ENCODE measurements around the gene MYL3. TPM values are rescaled to one million over a fixed set of nuclear protein-coding genes. Genes with fewer than 3 reads are reported as not detected.
A peak's percentile ranks its signal among the peaks of the same experiment; 100 is the strongest.

MYL3 gene
- total RNA-seq, 1 donor from 2014 or later = 5.4 TPM

DNA sequence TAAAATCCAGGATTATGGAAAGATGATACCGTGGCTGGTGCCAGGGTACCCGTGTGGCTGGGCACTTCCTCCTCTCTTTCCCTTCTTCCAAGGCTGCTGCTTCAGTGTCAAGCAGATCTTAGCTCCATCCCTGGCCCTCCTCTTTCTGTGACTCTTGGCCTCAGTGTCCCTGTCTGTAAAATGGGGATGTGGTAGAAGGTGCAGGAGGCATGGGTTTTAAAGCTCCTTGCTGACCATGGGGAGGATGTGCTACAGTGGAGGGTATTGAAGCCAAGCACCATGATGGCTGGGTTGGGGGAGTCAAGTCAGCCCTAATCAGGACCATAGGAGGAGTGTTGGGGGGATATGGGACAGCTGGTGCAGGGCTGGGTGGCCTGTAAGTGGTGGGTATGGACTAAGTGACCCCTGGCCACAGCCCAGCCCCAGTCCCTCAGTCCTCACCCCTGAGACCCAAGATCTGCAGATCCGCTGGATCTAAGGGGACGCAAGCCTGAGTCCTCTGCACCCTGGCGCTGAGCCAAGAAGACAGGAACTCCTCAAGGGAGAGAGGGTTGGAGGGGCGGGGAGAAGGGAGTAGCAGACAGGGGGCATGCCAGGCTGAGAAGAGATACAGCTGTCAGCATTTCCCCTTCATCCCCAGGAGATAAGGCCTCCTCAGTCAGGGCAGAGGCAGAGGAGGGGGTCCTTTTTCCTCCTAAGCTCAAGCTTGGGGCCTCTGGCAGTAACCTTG is 26.3 kb upstream of the MYL3 start:
- Mint-ChIP-seq H3K27me3 (peaks cover 22% of the 10 kb centered on the region), H3K4me1 (ENCODE audit: unreplicated experiment) (peaks cover 35% of the 10 kb centered on the region), H3K27ac (no peak overlapping the region), H3K36me3 (peaks cover 12% of the 10 kb centered on the region), H3K4me3 (no peak overlapping the region), H3K9me3 (no peaks in the 10 kb centered on the region)
- TF ChIP-seq, protein P1, sequence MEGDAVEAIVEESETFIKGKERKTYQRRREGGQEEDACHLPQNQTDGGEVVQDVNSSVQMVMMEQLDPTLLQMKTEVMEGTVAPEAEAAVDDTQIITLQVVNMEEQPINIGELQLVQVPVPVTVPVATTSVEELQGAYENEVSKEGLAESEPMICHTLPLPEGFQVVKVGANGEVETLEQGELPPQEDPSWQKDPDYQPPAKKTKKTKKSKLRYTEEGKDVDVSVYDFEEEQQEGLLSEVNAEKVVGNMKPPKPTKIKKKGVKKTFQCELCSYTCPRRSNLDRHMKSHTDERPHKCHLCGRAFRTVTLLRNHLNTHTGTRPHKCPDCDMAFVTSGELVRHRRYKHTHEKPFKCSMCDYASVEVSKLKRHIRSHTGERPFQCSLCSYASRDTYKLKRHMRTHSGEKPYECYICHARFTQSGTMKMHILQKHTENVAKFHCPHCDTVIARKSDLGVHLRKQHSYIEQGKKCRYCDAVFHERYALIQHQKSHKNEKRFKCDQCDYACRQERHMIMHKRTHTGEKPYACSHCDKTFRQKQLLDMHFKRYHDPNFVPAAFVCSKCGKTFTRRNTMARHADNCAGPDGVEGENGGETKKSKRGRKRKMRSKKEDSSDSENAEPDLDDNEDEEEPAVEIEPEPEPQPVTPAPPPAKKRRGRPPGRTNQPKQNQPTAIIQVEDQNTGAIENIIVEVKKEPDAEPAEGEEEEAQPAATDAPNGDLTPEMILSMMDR (conservative IDR thresholded peaks at IDR 0.05) = no peak
- no peak for DNase-seq (ENCODE audit: extremely low spot score, unreplicated experiment)

DNA sequence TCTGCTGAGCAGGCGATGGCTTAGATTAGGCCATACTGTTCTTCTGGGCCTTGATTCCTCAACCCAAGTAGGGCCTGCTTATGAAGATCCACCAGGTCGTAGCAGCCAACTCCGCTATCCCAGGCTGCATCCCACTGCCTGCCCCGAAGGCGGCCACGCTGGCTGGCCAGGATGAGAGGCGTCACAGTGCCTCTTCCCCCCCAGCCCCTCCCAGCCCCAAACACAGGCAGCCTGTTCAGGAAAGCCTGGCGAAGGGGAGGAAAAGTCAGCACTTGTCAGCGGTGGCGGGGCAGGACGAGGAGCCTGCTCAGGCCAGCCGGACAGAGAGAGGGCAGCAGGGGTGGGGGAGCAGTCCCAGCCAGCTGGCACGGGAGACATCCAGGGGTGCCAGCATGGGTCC is 25.5 kb upstream of the MYL3 start:
- Mint-ChIP-seq H3K9me3 (no peaks in the 10 kb centered on the region), H3K4me3 (no peak overlapping the region), H3K36me3 (peaks cover 12% of the 10 kb centered on the region), H3K4me1 (ENCODE audit: unreplicated experiment) (peaks cover 39% of the 10 kb centered on the region), H3K27ac (no peak overlapping the region), H3K27me3 (peaks cover 25% of the 10 kb centered on the region)
- no peak for DNase-seq (ENCODE audit: extremely low spot score, unreplicated experiment)
- TF ChIP-seq, protein P1 (conservative IDR thresholded peaks at IDR 0.05) = no peak

GRCh38 chr3:46887980-46888494 is 24.8 kb upstream of the MYL3 start:
- peak overlapping the region; percentile 18 for H3K27ac Mint-ChIP-seq
- H3K9me3 Mint-ChIP-seq = no peaks in the 10 kb centered on the region
- peaks cover 12% of the 10 kb centered on the region for H3K36me3 Mint-ChIP-seq
- no peak for DNase-seq (ENCODE audit: extremely low spot score, unreplicated experiment)
- TF ChIP-seq, protein P1 (conservative IDR thresholded peaks at IDR 0.05) = no peak
- peaks cover 39% of the 10 kb centered on the region for H3K4me1 Mint-ChIP-seq (ENCODE audit: unreplicated experiment)
- no peak overlapping the region for H3K4me3 Mint-ChIP-seq
- peaks cover 26% of the 10 kb centered on the region for H3K27me3 Mint-ChIP-seq

DNA sequence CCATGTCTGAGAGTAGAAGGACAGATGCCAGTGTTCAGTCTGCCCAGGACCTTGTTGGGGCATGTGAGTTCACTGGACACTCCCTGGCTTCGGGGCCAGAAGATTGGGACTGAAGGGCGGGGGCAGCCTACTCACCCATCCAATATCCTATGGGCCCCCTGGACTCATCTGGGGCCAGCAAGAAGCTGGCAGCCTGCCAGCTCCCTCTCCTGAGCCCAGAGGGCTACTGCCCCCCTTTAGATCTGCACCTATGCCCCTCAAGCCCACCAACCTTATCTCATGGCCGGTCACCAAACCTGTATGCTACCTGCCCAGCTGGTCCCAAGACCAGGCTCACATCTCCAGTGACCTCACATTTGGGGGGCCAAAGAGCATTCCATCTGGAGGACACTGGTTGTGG is 22.4 kb upstream of the MYL3 start:
- no peak for DNase-seq (ENCODE audit: extremely low spot score, unreplicated experiment)
- Mint-ChIP-seq H3K4me3 (peak overlapping the region; percentile 88), H3K4me1 (ENCODE audit: unreplicated experiment) (peaks cover 29% of the 10 kb centered on the region), H3K9me3 (no peaks in the 10 kb centered on the region), H3K27me3 (peaks cover 26% of the 10 kb centered on the region), H3K27ac (peak overlapping the region; percentile 5), H3K36me3 (peaks cover 12% of the 10 kb centered on the region)
- TF ChIP-seq, protein P1 (conservative IDR thresholded peaks at IDR 0.05) = no peak

- Mint-ChIP-seq H3K4me3 (peak overlapping the region; percentile 88), H3K4me1 (ENCODE audit: unreplicated experiment) (peaks cover 36% of the 10 kb centered on the region), H3K9me3 (no peaks in the 10 kb centered on the region), H3K27me3 (peaks cover 33% of the 10 kb centered on the region), H3K27ac (peak overlapping the region; percentile 5), H3K36me3 (peaks cover 12% of the 10 kb centered on the region)
- TF ChIP-seq, protein P1 (conservative IDR thresholded peaks at IDR 0.05) = no peak
- DNase-seq (ENCODE audit: extremely low spot score, unreplicated experiment) = no peak
Observed at GRCh38 chr3:46884929-46885328, 21.7 kb upstream of the MYL3 start.

Data from type B pancreatic cell (in vitro differentiated cells).